Psoas muscle (tissue), 8 donors: ENCODE measurements around the gene PRTFDC1. TPM values are rescaled to one million over a fixed set of nuclear protein-coding genes. Genes with fewer than 3 reads are reported as not detected.

Experiments
- ATAC-seq, 4 donors: fragments of 200-7000 bp; cut with Tn5 transposase; one replicate each; pipeline ENCODE4 v1.9.1; 2020; ENCODE audit warnings: moderate library complexity in 3 of 4, mild to moderate bottlenecking in 2 of 4
- DNase-seq, 2 donors: peaks; one replicate each; pipeline ENCODE4 v3.0.0-alpha.2; 2020
- H3K27ac ChIP-seq: fragments of 200-600 bp; one replicate; pipeline ENCODE4 v1.8.0; 2022
- H3K27me3 ChIP-seq, 3 donors: fragments of 200-600 bp in 1 of 3; one replicate each; pipeline versions ENCODE4 v1.6.1 to v1.8.0; 2013 to 2022; ENCODE audit warnings: low read length in 2 of 3, mild to moderate bottlenecking in 2 of 3, moderate library complexity in 1 of 3; ENCODE audit not compliant: insufficient read depth in 3 of 3
- H3K36me3 ChIP-seq, 2 donors: fragments of 200-600 bp in 1 of 2; one replicate each; pipeline versions ENCODE4 v1.6.1 to v1.8.0; 2013 to 2022; ENCODE audit warnings: low read depth in 1 of 2, mild to moderate bottlenecking in 1 of 2, moderate library complexity in 1 of 2; ENCODE audit not compliant: insufficient read depth in 1 of 2
- H3K4me1 ChIP-seq: fragments of 200-600 bp; one replicate; pipeline ENCODE4 v1.8.0; 2022
- H3K4me3 ChIP-seq: fragments of 200-600 bp; one replicate; pipeline ENCODE4 v1.8.0; 2022; ENCODE audit warnings: mild to moderate bottlenecking
- H3K9me3 ChIP-seq: fragments of 200-600 bp; one replicate; pipeline ENCODE4 v1.8.0; 2022
- WGBS, 3 donors: extraction: QIAGEN DNeasy Blood & Tissue Kit; methylation state at CpG; one replicate each; pipeline versions ENCODE4 v1.1.6 to v1.1.7; 2013; 5-methylcytosine and 5-hydroxymethylcytosine counted together
- intact Hi-C, 2 donors: fragments of 100-400 bp; cut with DNase I; formaldehyde crosslinking; loops; one replicate each; pipeline versions ENCODE4 v1.11.0 to v1.14.2; 2022
- polyA plus RNA-seq, 3 donors: library from polyadenylated mRNA; stranded (reverse); fragments of 200-250 nt; gene quantifications; one replicate each; pipeline ENCODE4 v1.2.3, GENCODE V29; 2013
- total RNA-seq, 4 donors: library from RNA; stranded (reverse); fragmentation: NEBNext Ultra II Directional in 2 of 4; extraction: Animal tissue kit (Norgen Biotek cat#: 25700) in 2 of 4; gene quantifications; one replicate each; pipeline versions ENCODE4 v1.2.1 to v1.2.4, GENCODE V29; 2021 to 2023
- TF ChIP-seq, protein P1 (sequence below): fragments of 200-600 bp; IDR thresholded peaks from one replicate; pipeline ENCODE4 v1.8.0; 2022; ENCODE audit warnings: antibody characterized with exemption
- donor health status: healthy with polysubstance abuse.
- donor health status: DM: no; HTN: no; CAD: no; lungs with moderate emphysema.
- donor health status: Bipolar disorder and iron deficiency.
- donor health status: healthy.
- donor health status: DM: yes; HTN: yes; CAD: no.
- donor health status: DM: no; HTN: no; CAD: no.
- donor health status: DM: no; HTN: no; CAD: no.
- donor health status: DM: yes; HTN: yes; CAD: no.

The PRTFDC1 gene
- total and polyA plus RNA-seq, 7 donors = 0.14 to 0.84 (median 0.43) TPM

DNA sequence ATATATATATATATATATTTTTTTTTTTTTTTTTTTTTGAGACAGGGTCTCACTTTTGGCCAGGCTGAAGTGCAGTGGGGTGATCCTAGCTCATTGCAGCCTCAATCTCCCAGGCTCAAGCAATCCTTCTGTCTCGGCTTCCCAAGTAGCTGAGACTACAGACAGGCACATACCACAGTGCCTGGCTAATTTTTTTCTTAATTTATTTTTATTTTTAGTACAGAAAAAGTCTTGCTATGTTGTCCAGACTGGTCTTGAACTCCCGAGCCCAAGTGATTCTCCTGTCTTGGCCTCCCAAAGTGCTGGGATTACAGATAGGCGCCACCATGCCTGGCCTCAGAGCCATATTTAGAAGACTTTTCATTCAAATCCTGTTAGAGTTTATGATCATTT, 79.6 kb downstream of the PRTFDC1 start:
- Histone ChIP-seq H3K36me3 (no peaks in the 10 kb centered on the region), H3K4me1 (peaks cover 5% of the 10 kb centered on the region), H3K27me3 (no peaks in the 10 kb centered on the region), H3K27ac (peak overlapping the region; percentile 41), H3K9me3 (no peaks in the 10 kb centered on the region), H3K4me3 (no peak overlapping the region)
- intact Hi-C loops = no loop called here
- TF ChIP-seq, protein P1, sequence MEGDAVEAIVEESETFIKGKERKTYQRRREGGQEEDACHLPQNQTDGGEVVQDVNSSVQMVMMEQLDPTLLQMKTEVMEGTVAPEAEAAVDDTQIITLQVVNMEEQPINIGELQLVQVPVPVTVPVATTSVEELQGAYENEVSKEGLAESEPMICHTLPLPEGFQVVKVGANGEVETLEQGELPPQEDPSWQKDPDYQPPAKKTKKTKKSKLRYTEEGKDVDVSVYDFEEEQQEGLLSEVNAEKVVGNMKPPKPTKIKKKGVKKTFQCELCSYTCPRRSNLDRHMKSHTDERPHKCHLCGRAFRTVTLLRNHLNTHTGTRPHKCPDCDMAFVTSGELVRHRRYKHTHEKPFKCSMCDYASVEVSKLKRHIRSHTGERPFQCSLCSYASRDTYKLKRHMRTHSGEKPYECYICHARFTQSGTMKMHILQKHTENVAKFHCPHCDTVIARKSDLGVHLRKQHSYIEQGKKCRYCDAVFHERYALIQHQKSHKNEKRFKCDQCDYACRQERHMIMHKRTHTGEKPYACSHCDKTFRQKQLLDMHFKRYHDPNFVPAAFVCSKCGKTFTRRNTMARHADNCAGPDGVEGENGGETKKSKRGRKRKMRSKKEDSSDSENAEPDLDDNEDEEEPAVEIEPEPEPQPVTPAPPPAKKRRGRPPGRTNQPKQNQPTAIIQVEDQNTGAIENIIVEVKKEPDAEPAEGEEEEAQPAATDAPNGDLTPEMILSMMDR = no peak
- ATAC-seq (no peak), DNase-seq (no peak)
- WGBS, 3 donors = 85 to 94% (median 89%) methylated on average over 3 of the region's 3 CpGs

DNA sequence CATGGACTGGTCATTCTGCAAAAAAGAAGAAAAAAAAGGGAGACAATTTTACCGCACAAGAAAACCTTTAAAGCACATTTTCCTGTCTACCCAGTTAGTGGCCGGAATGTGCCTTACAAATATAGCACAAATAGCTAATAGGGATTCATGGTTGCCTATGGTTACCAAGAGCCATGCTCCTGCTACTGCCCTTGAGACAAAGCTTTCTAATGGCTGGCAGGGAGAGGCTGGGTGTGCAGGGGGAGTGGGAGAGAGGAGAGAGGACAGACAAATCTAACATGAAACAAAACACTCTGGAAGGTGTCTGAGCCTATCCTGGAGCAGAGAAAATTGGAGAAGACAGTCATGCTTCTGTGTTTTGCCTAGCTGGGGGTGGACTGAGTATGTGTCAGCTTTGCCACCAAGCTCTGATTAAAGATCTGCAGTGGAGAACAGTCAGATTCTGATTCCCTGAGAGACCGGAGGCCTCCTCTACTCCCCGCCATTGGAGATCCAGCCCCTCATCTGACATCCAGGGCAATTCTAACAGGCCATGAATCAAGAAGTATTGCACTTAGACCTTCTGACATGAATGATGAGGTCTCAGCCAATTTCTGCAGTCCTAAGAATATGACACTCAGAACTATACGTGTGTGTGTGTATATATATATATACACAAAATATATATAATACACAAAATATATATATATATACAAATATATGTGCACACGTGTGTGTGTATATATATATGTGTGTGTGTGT, 80.2 kb downstream of the PRTFDC1 start:
- intact Hi-C loops = no loop called here
- TF ChIP-seq, protein P1 = no peak
- H3K4me1 ChIP-seq = peaks cover 5% of the 10 kb centered on the region
- no peaks in the 10 kb centered on the region for H3K9me3 ChIP-seq
- H3K27ac ChIP-seq = no peak overlapping the region
- no peaks in the 10 kb centered on the region for H3K36me3 ChIP-seq
- no peak for ATAC-seq
- DNase-seq = no peak
- 79 to 84% (median 83%) methylated on average over 6 of the region's 6 CpGs for WGBS, 3 donors
- H3K4me3 ChIP-seq = no peak overlapping the region
- H3K27me3 ChIP-seq = no peaks in the 10 kb centered on the region

DNA sequence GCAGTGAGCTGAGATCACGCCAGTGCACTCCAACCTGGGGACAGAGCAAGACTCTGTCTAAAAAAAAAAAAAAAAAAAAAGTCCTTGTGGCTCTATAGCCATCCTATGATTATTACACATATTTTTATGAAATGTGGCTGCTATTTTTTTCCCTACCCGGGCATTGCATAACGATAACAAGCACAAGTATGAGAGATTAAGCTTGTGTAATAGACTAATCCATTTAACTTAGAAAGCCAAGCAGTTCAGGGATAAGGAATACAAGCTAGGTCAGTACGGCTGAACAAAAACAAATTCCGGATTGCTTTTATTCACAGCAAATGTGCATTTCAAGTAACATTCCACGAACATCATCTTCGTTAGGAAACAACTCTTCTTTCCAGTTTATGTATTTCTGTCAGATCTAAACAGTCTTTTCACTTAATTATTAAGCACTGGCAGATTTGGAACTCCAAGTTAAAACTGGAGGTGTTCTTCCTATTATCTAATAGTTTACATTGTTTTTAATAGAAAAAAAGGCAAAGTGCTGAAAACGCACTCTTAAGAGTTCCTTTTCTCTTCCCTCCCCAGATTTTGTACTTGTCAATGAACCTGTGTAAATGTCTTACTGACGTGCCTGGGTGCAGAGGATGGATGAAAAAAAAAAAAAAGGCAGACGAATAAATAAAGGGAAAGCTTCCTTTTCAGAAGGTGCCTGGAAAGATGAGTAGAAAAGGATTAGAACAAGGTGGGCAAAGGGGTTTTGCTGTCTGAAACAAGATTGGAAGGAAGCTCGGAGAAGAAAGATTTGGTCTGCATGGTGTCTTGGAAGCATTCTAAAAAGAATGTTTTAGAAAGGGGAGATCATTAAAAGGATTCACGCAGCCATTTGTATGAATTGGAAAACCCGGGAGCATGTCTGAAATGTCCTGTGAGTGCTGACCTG, 81.1 kb downstream of the PRTFDC1 start:
- TF ChIP-seq, protein P1 = no peak
- intact Hi-C loops = no loop called here
- Histone ChIP-seq H3K27ac (no peak overlapping the region), H3K27me3 (no peaks in the 10 kb centered on the region), H3K36me3 (no peaks in the 10 kb centered on the region), H3K9me3 (no peaks in the 10 kb centered on the region), H3K4me1 (peaks cover 9% of the 10 kb centered on the region), H3K4me3 (no peak overlapping the region)
- DNase-seq (no peak), ATAC-seq (no peak)
- WGBS, 3 donors = 84 to 92% (median 87%) methylated on average over 13 of the region's 13 CpGs

DNA sequence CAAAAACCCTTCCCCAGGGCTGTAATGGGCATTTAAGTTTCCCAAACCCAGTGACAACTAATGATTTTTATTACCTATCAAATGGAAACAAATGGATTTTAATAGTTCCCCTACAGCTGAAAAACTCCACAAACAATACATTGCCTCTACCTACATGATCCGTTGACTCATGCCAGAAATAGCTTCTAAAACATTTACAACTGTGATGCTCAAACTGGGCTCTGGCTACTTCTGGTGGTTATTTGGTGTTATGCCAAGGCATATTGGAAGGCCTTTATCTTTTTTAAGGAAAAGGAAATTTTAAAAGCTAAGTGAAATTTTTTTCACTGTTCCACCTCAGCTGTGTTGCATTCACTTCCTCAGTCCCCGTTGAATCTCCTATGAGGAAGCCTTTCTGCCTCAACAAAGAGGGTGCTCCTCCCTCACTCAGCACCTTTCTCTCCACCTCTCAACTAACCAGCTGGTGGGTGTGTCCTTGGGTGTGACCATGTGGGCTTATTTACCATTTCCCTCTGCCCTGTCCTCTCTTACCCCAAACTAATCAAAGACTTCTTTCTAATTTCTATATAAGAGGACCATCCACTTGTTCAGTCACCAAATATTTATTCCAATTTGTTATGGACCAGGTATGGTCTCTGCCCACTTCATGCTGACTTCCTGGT, 82.9 kb downstream of the PRTFDC1 start:
- no peaks in the 10 kb centered on the region for H3K27me3 ChIP-seq
- H3K4me1 ChIP-seq = peaks cover 9% of the 10 kb centered on the region
- no peak overlapping the region for H3K4me3 ChIP-seq
- WGBS, 3 donors = 53 to 63% (median 55%) methylated on average over 2 of the region's 2 CpGs
- no peaks in the 10 kb centered on the region for H3K9me3 ChIP-seq
- H3K27ac ChIP-seq = no peak overlapping the region
- H3K36me3 ChIP-seq = no peaks in the 10 kb centered on the region
- TF ChIP-seq, protein P1 = no peak
- ATAC-seq (no peak), DNase-seq (no peak)
- intact Hi-C loops = no loop called here
